Memory B cell (primary cell): Measurements from ENCODE around the gene TIAM2.
A peak's percentile ranks its signal among the peaks of the same experiment; 100 is the strongest.
"Not testable (repeated sequence)": the region's sequence is repeated elsewhere in the genome, so short reads cannot be mapped to it uniquely, and the experiment has no call there.

ENCODE experiments used
- ATAC-seq: fragments of 150-1000 bp; cut with Tn5 transposase; 2 replicates; pipeline ENCODE4 v1.10.0; 2021; ENCODE audit warnings: low read depth, mild to moderate bottlenecking, moderate library complexity
- DNase-seq, 2 donors: peaks; one replicate each; pipeline ENCODE4 v3.0.0; 2022; ENCODE audit warnings: low spot score in 2 of 2
- H3K27ac Mint-ChIP-seq: one replicate; pipeline ENCODE4 v1.8.0; 2022; ENCODE audit warnings: mild to moderate bottlenecking, moderate library complexity, mixed read lengths
- H3K27me3 Mint-ChIP-seq: one replicate; pipeline ENCODE4 v1.8.0; 2022; ENCODE audit warnings: mixed read lengths
- H3K36me3 Mint-ChIP-seq: one replicate; pipeline ENCODE4 v1.8.0; 2022; ENCODE audit warnings: mild to moderate bottlenecking, mixed read lengths
- H3K4me1 Mint-ChIP-seq: one replicate; pipeline ENCODE4 v1.8.0; 2022; ENCODE audit warnings: mixed read lengths
- H3K4me3 Mint-ChIP-seq: one replicate; pipeline ENCODE4 v1.8.0; 2022; ENCODE audit warnings: mild to moderate bottlenecking, moderate library complexity, mixed read lengths
- H3K9me3 Mint-ChIP-seq: one replicate; pipeline ENCODE4 v1.8.0; 2022; ENCODE audit warnings: mixed read lengths

Gene TIAM2

DNA sequence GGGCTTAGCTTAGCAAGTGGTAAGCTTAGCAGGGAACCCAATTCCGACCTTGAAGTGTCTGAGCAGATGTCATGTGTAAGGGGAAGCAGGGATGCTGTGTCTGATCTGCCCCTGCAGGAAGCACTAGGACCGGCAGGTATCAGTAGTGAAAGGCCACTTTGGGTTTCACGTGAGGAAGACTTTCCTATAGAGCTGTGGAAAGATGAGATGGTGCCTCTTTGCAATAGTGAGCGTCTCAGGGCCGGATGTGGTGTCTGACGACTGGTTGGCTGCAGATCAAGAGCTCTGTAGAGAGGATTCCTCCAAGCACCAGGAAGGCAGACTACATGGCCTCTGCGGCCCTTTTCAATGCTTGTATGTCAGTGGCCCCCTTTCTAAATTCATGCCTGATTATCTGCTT is 98.3 kb downstream of the TIAM2 start:
- no peak overlapping the region for H3K27ac Mint-ChIP-seq
- H3K27me3 Mint-ChIP-seq, result no peaks in the 10 kb centered on the region
- H3K4me3 Mint-ChIP-seq, result no peak overlapping the region
- peaks cover 6% of the 10 kb centered on the region for H3K36me3 Mint-ChIP-seq
- no peak for ATAC-seq
- no peaks in the 10 kb centered on the region for H3K4me1 Mint-ChIP-seq
- no peak for DNase-seq
- peaks cover 6% of the 10 kb centered on the region for H3K9me3 Mint-ChIP-seq

DNA sequence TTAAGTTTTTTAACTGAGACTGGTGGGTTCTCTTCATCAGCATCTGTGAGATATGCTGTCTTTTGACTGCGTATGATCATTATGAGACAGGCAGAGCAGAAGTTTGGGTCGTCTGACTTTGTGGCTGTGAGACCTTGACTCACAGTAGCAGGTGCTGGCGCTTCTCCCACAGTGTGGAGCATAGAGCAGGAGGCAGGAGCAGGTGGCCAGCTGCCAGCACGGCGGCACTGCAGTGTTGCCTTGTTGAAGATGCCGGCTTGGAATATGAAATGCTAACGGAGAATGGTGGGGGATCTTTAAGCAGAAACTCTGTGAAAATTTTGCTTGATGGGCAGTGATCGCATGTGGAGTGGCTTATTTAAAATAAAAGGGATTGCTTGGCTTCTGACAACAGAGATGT is 105.0 kb downstream of the TIAM2 start:
- H3K4me1 Mint-ChIP-seq, result no peaks in the 10 kb centered on the region
- H3K4me3 Mint-ChIP-seq, result no peak overlapping the region
- ATAC-seq (no peak), DNase-seq (no peak)
- H3K36me3 Mint-ChIP-seq, result peaks cover 4% of the 10 kb centered on the region
- H3K27ac Mint-ChIP-seq, result no peak overlapping the region
- H3K9me3 Mint-ChIP-seq, result peaks cover 6% of the 10 kb centered on the region
- no peaks in the 10 kb centered on the region for H3K27me3 Mint-ChIP-seq

DNA sequence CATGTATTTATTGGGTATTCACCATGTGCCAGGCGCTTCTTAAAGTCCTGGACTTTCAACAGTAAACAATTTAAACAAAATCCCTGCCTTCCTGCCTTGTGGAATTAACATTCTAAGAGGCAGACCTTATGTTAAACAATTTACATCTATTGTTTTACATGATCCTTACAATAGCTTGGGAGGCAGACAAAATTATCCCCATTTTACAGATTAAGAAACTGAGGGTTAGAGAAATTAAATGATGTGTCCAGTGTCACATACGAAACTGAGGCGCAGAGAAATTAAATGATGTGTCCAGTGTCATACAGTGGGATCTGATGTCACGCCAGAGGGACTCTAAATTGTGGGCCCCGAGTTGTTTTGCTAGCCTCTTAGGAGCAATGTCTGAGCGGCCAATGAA is 105.5 kb downstream of the TIAM2 start:
- Mint-ChIP-seq H3K4me1 (no peaks in the 10 kb centered on the region), H3K4me3 (no peak overlapping the region), H3K27ac (no peak overlapping the region), H3K27me3 (no peaks in the 10 kb centered on the region), H3K9me3 (peaks cover 6% of the 10 kb centered on the region), H3K36me3 (peaks cover 4% of the 10 kb centered on the region)
- ATAC-seq, result no peak
- no peak for DNase-seq

DNA sequence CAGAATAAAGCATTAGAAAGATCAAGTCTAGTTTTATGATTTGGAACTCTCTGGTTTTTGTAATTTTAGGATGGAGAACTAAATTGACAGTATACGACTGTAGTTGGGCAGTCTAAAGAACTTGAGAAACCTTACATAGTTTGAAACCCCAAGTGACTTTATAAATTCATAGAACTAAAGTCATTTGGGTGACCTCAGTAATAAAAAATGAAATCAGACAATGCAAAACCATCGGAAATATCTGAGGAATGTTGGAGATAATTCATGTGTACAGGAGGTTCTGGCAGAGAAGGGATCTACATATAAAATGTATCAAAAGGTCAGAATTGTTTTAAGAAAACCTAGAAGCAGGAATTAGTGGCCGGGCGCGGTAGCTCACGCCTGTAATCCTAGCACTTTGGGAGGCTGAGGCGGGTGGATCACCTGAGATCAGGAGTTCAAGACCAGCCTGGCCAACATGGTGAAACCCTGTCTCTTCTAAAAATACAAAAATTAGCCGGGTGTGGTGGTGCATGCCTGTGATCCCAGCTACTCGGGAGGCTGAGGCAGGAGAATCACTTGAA is 108.0 kb downstream of the TIAM2 start:
- H3K27ac Mint-ChIP-seq, ATAC-seq, H3K4me3 Mint-ChIP-seq, H3K4me1 Mint-ChIP-seq, H3K9me3 Mint-ChIP-seq, H3K36me3 Mint-ChIP-seq, DNase-seq, H3K27me3 Mint-ChIP-seq: not testable (repeated sequence)

DNA sequence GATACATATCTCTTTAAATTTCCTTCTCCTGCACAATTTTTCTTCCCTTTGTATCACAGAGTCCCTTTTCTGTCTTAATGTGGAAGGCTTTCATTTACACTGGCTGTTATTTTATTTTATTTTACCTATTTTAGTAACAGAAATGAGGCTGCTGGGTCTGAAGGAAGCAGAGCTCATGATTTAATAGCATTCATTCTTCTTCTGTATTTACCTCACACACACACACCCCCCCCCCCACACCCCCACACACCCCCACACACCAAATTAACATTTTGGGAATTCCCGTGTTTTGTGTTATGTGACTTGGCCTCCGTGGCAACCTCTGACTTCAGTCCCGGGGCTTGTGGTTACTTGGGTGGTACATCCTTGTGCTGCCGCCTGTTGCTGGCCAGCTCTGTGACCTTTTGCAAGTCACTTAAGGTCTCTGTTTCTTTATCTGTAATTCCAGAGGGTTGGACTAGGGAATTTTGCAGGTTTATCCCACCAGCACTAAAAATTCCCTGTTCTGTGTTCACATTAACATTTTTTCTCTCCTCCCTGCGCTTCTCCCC is 108.8 kb downstream of the TIAM2 start:
- peak; percentile 77 for ATAC-seq
- Mint-ChIP-seq H3K27ac (no peak overlapping the region), H3K36me3 (no peaks in the 10 kb centered on the region), H3K27me3 (peaks cover 1% of the 10 kb centered on the region), H3K4me3 (no peak overlapping the region), H3K4me1 (no peaks in the 10 kb centered on the region), H3K9me3 (no peaks in the 10 kb centered on the region)
- DNase-seq, result no peak

DNA sequence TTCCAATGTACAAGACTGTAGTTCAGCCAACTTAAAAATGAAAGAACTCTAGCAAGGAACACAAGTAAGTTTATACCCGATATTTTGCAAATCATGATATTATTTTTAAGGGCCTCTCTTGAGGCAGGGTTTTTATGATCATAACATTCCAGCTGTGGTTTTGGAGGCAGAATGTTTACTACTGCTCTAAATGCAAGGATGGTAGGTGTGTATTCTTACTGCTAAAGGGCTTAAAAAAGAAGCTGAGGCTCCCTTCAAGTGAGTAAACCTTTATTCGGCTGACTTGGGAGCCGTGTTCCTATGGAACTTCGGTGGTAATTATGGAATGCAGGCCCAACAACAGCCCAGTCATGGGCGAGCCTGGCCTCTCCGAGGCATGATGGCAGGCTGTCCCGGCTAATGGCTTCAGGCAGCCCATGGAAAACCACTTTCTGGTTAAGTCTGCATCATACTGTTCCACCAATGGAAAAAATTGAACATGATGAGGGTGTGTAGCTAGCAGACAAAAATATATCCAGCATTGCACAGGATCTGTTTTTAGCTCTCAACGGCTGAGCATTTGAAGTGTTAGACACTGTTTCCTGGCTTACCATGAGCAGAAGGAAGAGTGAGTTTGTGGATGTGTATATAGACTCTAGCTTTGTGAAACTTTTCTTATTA is 111.5 kb downstream of the TIAM2 start:
- no peaks in the 10 kb centered on the region for H3K9me3 Mint-ChIP-seq
- H3K4me3 Mint-ChIP-seq, result no peak overlapping the region
- peaks cover 1% of the 10 kb centered on the region for H3K27me3 Mint-ChIP-seq
- ATAC-seq (no peak), DNase-seq (no peak)
- no peaks in the 10 kb centered on the region for H3K36me3 Mint-ChIP-seq
- H3K4me1 Mint-ChIP-seq, result no peaks in the 10 kb centered on the region
- no peak overlapping the region for H3K27ac Mint-ChIP-seq

DNA sequence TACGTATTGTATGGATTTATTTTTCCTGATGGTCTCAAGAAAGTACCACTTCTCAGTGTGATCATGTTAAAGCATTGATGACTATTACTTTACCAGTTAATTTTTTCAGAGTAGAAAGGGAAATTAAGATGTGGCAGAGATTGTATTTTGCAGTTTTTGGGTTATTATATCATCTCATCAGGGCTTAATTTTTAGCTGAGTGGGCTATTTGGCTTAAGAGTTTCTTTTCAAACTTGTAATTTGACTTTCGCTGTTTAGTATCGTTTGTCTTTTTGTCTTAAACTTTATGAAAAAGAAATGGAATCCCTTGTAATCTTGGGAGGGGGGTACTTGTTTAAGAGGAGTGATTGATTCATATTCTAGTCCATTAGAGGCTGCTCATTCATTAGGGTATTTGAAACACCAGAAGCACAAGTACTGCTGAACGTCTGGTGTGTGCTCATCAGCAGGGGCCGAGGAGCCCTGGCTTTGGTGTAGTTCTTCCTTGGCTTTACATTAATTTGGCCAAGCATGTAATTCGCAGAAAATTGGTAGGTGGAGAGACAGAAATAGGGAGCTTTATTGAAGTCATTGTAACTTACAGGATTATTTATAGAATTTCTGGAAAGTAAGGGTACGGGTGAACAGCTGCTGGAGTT is 112.4 kb downstream of the TIAM2 start:
- Mint-ChIP-seq H3K4me3 (no peak overlapping the region), H3K9me3 (no peaks in the 10 kb centered on the region), H3K36me3 (no peaks in the 10 kb centered on the region), H3K27me3 (peaks cover 3% of the 10 kb centered on the region), H3K4me1 (no peaks in the 10 kb centered on the region), H3K27ac (no peak overlapping the region)
- ATAC-seq (no peak), DNase-seq (no peak)

DNA sequence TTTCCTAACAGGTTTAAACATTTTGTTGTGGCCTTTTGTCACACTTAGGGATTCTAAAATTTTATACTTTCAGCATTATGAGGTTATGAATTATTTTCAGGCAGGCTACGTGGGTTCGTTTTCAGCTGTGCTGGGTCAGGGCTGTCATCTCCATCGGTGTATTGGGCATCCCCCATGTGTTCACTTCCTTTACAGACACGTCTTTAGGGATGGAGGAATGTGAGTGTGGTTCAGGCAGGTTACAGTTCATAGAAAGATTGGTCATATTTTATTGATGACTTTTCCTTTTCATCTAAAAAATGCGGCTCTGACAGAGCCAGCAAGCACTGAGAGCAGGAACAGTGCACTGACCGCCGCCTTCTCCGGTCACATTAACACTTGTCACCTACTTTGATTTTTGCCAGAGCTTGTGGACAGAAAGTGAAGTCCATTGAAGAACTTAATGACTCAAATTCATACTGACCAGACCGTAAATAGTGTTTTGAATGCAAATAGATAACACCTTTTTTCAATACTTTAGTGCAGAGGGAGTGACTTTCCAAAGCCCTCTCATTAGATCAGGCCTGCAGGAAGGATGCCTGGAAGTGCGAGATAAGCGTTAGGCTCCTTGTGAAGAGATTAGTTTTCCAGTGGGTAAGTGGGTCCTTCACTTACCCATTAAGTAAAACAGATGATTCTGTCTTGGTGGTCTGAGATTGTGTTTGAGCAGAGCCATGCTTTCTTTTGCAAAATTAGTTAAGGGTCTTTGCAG is 113.1 kb downstream of the TIAM2 start:
- H3K36me3 Mint-ChIP-seq, result no peaks in the 10 kb centered on the region
- H3K4me3 Mint-ChIP-seq, result no peak overlapping the region
- no peak overlapping the region for H3K27ac Mint-ChIP-seq
- H3K4me1 Mint-ChIP-seq, result no peaks in the 10 kb centered on the region
- H3K9me3 Mint-ChIP-seq, result no peaks in the 10 kb centered on the region
- peaks cover 7% of the 10 kb centered on the region for H3K27me3 Mint-ChIP-seq
- ATAC-seq (no peak), DNase-seq (no peak)

DNA sequence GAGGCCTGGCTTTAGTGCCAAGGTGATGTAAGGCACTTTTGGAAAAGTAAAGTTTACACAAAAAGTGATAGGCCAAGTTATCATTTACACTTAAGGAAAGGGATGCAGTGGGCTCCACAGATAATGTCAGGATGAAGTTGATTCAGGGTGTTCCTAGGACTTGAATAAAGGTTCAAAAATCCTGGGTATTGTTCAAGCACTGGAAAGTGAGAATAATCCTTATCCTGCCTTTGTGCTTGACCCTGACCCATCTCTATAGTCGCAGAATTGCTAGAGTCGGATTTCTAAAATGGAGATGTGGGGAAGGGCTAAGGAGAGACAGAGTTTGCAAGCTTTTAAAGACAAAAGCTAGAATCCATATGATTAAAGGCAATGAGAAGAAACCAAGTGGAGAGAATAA is 115.6 kb downstream of the TIAM2 start:
- Mint-ChIP-seq H3K27ac (no peak overlapping the region), H3K27me3 (peaks cover 7% of the 10 kb centered on the region), H3K9me3 (no peaks in the 10 kb centered on the region), H3K4me1 (no peaks in the 10 kb centered on the region), H3K36me3 (no peaks in the 10 kb centered on the region), H3K4me3 (no peak overlapping the region)
- no peak for ATAC-seq
- DNase-seq, result no peak

DNA sequence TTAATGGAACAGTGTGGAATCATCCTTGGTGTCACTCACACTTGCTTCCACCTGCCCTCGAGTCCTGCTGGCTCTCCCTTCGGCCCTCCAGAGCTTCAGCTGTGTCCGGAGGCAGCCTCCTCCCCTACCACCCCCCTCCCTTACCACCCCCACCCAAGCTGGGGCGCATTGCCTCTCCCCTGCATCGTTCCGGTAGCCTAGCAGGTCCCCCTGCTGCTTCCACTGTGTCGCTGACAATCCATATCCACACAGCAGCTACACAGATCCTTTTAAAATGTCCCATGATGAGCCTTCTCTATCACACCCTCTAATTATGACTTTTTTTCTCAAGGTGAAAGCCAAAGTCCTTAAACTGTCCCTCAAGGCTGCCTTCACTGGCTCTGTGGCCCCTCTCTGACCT is 117.6 kb downstream of the TIAM2 start:
- no peak overlapping the region for H3K4me3 Mint-ChIP-seq
- peaks cover 6% of the 10 kb centered on the region for H3K27me3 Mint-ChIP-seq
- H3K27ac Mint-ChIP-seq, result no peak overlapping the region
- no peaks in the 10 kb centered on the region for H3K36me3 Mint-ChIP-seq
- H3K9me3 Mint-ChIP-seq, result no peaks in the 10 kb centered on the region
- ATAC-seq (no peak), DNase-seq (no peak)
- no peaks in the 10 kb centered on the region for H3K4me1 Mint-ChIP-seq

DNA sequence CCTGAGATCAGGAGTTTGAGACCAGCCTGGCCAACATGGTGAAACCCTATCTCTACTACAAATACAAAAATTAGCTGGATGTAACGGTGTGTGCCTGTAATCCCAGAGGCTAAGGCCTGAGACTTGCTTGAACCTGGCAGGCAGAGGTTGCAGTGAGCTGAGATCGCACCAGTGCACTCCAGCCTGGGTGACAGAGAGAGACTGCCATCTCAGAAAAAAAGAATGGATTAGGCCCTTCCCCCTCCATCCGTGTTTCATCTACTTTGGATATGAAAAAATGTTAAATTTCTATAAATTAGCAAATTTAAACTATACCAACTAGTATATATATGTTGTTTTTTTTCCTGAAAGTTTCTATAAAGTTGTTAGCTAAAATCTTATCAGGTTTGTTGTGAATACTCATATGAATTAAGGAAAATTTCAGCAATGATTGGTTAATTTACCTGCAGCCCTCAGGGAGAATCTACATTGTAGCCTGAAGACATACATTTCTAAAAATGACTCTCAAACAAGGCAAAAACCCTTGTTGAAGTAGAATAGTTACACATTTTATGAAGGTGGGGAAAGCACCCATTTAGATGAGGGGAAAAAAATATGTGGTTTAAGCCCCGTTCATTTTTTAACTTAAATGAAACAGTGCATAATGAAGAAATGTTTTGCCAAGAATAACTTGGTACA is 120.9 kb downstream of the TIAM2 start:
- Mint-ChIP-seq H3K27me3 (peaks cover 6% of the 10 kb centered on the region), H3K9me3 (no peaks in the 10 kb centered on the region), H3K27ac (no peak overlapping the region), H3K4me1 (no peaks in the 10 kb centered on the region), H3K36me3 (no peaks in the 10 kb centered on the region), H3K4me3 (no peak overlapping the region)
- ATAC-seq, result no peak
- DNase-seq, result no peak

DNA sequence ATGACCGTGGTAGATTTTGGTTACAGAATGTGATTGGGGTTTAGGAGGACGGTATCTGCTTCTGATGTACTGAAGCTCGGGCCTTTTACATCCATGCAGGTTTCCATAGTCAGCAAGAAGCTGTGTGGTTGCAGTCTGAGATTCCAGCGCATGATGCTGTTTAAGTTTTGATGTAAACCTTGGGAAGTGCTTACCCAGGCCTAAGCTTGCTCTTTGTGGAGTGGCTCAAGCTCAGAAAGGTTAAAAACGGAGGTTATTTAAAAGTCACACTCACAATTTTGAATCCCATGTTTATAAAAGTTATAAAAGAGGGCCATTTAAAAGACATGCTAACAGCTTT is 121.4 kb downstream of the TIAM2 start:
- ATAC-seq, result no peak

DNA sequence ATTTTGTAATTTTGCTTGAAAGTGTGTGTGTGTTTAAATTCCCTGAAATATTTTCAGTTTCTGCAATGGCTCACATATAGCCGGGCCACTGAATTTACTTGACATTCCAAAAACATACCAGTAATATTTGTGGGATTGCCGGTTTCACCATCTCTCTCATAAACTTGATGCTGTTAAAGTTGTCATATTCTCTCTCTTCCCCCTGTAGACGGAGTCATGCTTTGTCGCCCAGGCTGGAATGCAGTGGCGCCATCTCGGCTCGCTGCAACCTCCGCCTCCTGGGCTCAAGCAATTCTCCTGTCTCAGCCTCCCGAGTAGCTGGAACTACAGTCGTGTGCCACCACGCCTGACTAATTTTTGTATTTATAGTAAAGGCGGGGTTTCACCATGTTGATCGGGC is 122.1 kb downstream of the TIAM2 start:
- ATAC-seq, result no peak
- Mint-ChIP-seq H3K27me3 (peaks cover 10% of the 10 kb centered on the region), H3K36me3 (no peaks in the 10 kb centered on the region), H3K4me1 (no peaks in the 10 kb centered on the region), H3K4me3 (no peak overlapping the region), H3K9me3 (no peaks in the 10 kb centered on the region), H3K27ac (no peak overlapping the region)
- DNase-seq, result no peak

More for the DNA sequence above, 121.4 kb downstream of the TIAM2 start:
- no peak overlapping the region for H3K4me3 Mint-ChIP-seq
- no peaks in the 10 kb centered on the region for H3K4me1 Mint-ChIP-seq
- DNase-seq, result no peak
- H3K27me3 Mint-ChIP-seq, result peaks cover 6% of the 10 kb centered on the region
- no peaks in the 10 kb centered on the region for H3K9me3 Mint-ChIP-seq
- no peaks in the 10 kb centered on the region for H3K36me3 Mint-ChIP-seq
- H3K27ac Mint-ChIP-seq, result no peak overlapping the region

DNA sequence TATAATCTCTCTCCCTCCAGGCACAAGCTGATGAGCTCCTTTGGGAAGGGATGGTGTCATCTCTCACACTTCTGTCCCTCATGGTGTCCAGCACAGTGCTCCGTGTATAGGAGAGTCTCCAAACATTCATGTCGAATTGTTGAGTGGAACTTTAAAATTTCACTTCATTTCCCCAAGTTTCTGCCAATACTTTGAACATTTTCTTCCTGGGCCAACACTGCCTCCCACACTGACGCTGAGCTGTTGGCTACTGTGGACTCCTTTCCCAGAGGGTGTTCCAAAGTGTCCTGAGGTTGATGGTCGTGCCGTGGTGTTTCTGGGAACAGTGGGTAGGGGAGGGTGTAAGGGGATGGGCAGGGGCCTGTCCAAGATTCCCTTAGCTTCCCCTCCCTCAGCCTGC is 122.7 kb downstream of the TIAM2 start:
- Mint-ChIP-seq H3K9me3 (no peaks in the 10 kb centered on the region), H3K27me3 (peaks cover 7% of the 10 kb centered on the region), H3K4me3 (no peak overlapping the region), H3K27ac (no peak overlapping the region), H3K36me3 (no peaks in the 10 kb centered on the region), H3K4me1 (no peaks in the 10 kb centered on the region)
- DNase-seq (no peak), ATAC-seq (no peak)
